Skin epidermis (tissue), 12 donors: ENCODE data around the gene FAM107B.
A peak's percentile ranks its signal among the peaks of the same experiment; 100 is the strongest.

Experiments
- H3K27ac ChIP-seq, 21 experiments: fragments of 200-600 bp; sonication (generic) in 11 of 21; one replicate each; pipeline ENCODE4 v1.5.0; 2020; ENCODE audit warnings: mild to moderate bottlenecking in 3 of 21, inconsistent platforms in 2 of 21, moderate library complexity in 2 of 21
- H3K4me3 ChIP-seq, 7 experiments: fragments of 200-600 bp; sonication (generic) in 2 of 7; one replicate each; pipeline ENCODE4 v1.5.0; 2020; ENCODE audit warnings: inconsistent platforms in 2 of 7, mild to moderate bottlenecking in 2 of 7, moderate library complexity in 1 of 7

FAM107B gene

DNA sequence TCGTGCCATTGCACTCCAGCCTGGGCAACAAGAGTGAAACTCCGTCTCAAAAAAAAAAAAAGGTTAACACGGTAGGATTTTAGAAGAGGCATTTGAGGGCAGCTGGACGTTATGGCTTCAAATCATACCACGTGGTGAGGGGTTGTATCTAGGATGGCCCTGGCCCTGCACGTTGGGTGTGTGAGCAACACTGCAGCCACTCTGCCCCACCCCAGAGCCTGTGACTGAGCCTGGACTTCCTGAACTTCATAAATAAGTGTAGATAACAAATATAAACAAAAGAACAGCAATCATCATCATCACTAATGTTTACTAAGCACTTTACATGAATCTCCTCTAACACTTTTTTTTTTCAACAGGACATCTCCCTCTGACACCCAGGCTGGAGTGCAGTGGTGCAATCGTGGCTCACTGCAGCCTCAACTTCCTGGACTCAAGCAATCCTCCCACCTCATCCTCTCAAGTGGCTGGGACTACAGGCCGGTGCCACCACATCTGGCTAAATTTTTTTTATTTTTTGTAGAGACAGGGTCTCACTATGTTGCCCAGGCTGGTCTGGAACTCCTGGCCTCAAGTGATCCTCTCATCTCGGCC is 274.4 kb downstream of the FAM107B start:
- H3K27ac ChIP-seq = no peak overlapping the region
- H3K4me3 ChIP-seq = no peak overlapping the region

GRCh38 chr10:14499601-14499904 is 275.1 kb downstream of the FAM107B start:
- no peak overlapping the region for H3K4me3 ChIP-seq
- H3K27ac ChIP-seq = peak overlapping the region in 2 of 21 experiments; percentile 28 to 61

- H3K27ac ChIP-seq = no peak overlapping the region
- H3K4me3 ChIP-seq = no peak overlapping the region
These were observed 276.4 kb downstream of the FAM107B start for GRCh38 chr10:14498326-14498725.

DNA sequence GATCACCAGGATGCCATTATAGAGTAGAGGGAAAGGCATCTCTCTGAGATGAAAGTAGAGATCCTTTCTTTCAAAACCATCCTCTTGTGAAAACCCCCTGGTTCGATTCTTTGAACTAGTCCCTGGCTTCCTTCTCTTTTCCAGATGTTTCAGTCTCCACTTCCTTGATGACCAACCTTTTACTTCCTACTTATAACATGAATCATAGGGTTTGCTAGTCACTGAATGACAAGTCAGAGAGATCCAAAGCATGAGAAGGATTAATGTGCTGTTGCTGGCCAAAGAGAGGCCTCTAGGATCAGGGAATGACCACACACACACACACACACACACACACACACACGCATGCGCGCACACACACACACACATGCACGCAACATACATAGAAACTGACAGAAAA is 282.9 kb downstream of the FAM107B start:
- Histone ChIP-seq H3K4me3 (no peak overlapping the region), H3K27ac (no peak overlapping the region)

DNA sequence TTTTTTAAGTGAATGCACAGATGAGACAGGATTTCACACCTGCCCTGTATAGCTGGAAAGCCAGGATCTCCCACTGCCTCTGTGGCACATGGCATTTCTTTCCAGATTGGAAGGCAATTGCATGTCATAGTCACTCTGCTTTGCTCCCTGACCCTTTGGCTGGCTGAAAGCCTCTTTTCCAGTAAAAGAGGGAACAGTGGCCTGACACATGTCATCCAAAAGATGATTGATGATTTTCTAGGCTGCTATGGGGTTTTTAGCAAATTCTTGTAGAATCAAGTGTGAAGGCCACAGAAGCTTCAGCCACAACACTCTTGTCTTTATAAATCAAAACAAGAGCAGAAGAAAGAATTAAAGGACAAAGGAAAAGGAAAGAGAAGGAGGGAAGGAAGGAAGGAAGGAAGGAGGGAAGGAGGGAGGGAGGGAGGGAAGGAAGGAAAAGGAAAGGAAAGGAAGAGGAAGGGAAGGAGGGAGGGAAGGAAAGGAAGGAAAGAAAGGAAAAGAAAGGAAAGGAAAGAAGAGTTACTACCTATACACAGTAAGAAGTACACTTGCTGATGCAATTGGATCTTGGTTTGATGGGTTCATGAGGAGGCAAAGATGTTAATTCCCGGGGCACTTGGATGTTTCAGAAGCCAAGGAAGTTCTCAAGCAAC is 285.0 kb downstream of the FAM107B start:
- no peak overlapping the region for H3K4me3 ChIP-seq
- H3K27ac ChIP-seq = no peak overlapping the region

GRCh38 chr10:14487488-14487883 is 287.2 kb downstream of the FAM107B start:
- no peak overlapping the region for H3K27ac ChIP-seq
- H3K4me3 ChIP-seq = no peak overlapping the region

DNA sequence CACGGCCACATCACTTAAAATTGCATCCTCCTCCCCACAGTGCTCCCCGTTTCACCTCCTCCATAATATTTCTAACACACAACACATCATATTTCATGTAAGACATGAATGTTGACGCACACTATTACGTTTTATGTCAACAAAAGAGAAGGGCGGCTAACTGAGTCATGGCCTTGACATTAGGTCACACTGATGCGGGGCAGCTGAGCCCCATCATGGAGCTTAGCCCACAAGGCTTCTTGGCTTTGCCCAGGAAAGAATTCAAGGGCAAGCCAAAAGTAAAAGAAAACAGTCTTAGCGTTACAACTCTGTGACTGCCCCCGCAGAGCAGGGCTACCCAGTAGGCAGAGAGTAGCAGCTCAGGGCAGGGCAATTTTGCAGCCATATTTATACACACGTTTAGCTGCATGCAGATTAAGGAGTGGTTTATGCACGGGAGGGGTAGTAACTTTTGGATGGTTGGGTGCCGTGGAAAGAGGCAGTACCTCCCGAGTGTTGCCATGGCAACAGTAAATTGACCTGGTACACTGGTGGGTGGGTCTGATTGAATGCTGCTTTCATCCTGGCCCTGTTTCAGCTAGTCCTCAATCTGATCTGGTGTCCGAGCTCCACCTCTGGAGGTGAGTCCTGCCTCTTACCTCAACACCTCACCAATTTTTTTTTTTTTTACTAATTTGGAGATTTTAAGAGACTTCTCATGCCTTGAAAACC is 287.8 kb downstream of the FAM107B start:
- no peak overlapping the region for H3K27ac ChIP-seq
- no peak overlapping the region for H3K4me3 ChIP-seq

DNA sequence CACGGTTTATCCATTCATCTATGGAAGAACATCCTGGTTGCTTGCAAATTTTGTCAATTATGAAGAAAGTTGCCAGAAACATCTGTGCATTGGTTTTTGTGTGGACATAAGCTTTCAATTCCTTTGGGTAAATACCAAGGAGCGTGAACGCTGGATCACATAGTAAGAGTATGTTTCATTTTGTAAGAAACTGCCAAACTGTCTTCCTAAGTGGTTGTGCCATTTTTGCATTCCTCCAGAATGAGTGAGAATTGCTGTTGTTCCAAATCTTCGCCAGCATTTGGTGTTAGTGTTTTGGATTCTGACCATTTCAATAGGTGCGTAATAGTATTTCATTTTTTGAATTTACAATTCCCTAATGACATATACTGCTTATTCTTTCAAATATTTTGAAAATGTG is 288.7 kb downstream of the FAM107B start:
- H3K4me3 ChIP-seq = no peak overlapping the region
- no peak overlapping the region for H3K27ac ChIP-seq

- no peak overlapping the region for H3K4me3 ChIP-seq
- H3K27ac ChIP-seq = no peak overlapping the region
These were observed 291.3 kb downstream of the FAM107B start for GRCh38 chr10:14483417-14483816.

- no peak overlapping the region for H3K27ac ChIP-seq
- H3K4me3 ChIP-seq = no peak overlapping the region
These were observed 292.9 kb downstream of the FAM107B start for GRCh38 chr10:14481752-14482151.

- no peak overlapping the region for H3K27ac ChIP-seq
- no peak overlapping the region for H3K4me3 ChIP-seq
These were observed 293.7 kb downstream of the FAM107B start for GRCh38 chr10:14481014-14481413.

- H3K4me3 ChIP-seq = no peak overlapping the region
- no peak overlapping the region for H3K27ac ChIP-seq
These were observed 296.1 kb downstream of the FAM107B start for GRCh38 chr10:14478604-14479003.

DNA sequence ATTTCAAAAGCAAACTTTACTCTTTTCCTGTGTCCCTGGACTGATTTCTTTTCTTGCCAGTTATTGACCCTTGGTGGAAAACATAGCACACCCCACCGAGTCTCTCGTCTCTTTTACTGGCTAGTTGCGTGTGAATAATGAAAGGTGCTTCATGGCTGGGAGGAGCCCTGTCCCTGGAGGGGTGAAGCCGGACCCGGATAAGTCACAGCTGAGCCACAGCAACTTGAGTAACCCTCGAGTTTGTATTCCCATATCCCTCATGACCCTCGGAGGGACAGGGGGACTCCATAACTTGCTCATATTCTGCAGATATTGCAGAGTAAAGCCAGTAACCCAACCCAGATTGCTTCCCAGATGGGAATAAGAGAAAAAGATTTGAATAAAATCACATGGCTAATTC is 296.5 kb downstream of the FAM107B start:
- Histone ChIP-seq H3K27ac (no peak overlapping the region), H3K4me3 (no peak overlapping the region)

GRCh38 chr10:14477408-14477710 is 297.3 kb downstream of the FAM107B start:
- Histone ChIP-seq H3K27ac (no peak overlapping the region), H3K4me3 (no peak overlapping the region)

GRCh38 chr10:14476641-14477407 is 297.9 kb downstream of the FAM107B start:
- no peak overlapping the region for H3K27ac ChIP-seq

DNA sequence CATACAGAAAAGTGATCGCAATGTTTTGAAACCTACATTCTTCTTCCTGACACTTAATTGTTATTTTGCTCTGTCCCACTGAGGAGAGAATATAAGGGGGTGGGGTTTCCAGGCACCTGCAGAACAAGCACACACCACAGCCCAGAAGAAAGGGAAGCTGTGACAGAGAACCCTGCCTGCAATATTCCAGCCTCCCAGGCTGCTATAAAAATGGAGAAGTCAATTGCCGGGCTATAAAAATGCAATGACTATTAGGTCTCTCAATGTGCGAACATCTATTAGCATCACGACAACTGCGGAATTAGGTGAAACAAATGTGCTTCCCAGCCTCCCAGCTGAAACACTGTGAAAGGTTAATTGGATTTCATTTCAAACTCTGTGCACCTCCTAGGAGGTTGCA is 298.7 kb downstream of the FAM107B start:
- Histone ChIP-seq H3K4me3 (no peak overlapping the region), H3K27ac (no peak overlapping the region)

More at GRCh38 chr10:14476641-14477407, 297.9 kb downstream of the FAM107B start:
- no peak overlapping the region for H3K4me3 ChIP-seq

DNA sequence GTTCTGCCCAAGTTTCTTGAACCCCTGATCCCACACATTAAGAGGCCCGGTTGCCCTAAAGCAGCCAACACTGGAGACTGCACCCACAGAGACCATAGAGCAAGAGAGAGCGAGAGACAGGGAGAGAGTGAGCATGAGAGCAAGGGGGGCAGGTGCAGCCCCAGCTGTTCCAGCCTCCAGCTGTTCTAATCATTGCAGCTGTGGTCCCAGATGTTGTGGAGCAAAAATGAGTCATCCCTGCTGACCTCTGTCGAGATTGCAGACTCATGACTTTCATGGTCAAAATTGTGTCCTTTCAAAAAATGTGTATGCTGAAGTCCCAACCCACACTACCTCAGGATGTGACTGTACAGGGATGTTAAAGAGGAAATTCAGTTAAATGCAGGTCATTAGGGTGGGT is 300.0 kb downstream of the FAM107B start:
- no peak overlapping the region for H3K27ac ChIP-seq
- no peak overlapping the region for H3K4me3 ChIP-seq

DNA sequence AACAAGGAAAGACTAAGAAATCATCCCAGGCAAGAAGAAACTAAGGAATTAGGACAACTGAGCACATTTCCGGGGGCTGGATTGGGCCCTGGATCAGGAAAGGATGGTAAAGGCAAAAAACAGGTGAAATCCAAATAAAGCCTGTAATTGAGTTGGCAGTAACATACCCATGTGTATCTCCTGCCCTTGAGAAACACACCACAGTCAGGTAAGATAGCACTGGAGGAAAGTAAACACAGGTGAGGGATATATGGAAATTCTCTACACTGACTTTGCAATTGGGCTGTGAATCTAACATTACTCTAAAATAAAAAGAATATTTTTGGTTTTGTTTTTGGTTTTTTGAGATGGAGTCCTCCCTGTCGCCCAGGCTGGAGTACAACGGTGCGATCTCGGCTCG is 303.8 kb downstream of the FAM107B start:
- Histone ChIP-seq H3K27ac (no peak overlapping the region), H3K4me3 (no peak overlapping the region)

DNA sequence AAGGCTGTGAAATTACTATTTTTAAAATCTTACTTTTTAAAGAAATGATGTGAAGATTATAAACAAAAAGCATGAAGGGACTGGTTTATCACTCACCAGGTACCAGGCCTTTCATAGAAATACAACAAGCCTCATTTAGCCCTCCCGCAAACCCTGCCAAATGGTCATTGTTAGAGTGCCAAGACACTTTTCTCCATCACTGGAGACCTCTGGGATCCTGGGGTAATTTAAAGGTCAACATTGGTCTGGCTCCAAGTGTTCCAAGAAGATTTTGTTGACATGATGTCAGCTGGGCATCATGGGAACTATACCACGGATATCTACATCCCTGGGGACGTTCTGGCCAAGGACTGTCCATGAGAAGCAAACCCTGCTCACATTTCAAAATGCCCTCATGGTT is 306.0 kb downstream of the FAM107B start:
- Histone ChIP-seq H3K4me3 (no peak overlapping the region), H3K27ac (no peak overlapping the region)
